ENCODE data around the gene CLDN16. TPM values are rescaled to one million over a fixed set of nuclear protein-coding genes. Genes with fewer than 3 reads are reported as not detected.

The CLDN16 gene
- total RNA-seq, 4 donors from 2014 or later = 0.27 to 3.3 (median 0.47) TPM

DNA sequence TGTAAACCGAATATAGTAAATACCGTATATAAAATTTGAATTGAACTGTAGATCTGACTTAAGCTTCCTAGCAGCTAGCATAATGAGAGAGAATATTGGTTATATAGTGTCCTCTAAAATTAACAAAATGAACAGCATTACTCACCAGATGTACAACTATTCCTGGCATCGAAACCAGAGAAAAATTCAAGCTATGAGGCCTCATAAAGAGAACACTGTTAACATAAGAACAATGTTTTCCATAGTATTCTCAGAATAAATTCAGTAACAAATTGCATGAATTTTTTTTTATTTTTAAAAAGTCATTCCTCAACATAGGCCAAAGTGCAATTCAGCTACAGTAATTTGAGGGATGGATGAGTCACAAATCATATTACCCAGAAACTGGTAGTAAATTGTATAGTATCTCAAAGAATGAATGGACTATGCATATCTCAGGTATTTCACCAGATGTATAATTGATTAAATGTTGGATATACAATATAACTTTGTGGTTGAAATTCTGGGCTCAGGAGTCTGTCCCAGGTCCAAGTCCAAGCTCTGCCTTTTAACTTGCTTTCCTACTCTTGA, 56.7 kb downstream of the CLDN16 start:
- Histone ChIP-seq H3K36me3 (no peaks in the 10 kb centered on the region), H3K27ac (no peak overlapping the region), H3K4me3 (replicated peaks in 1 of 3) (no peak overlapping the region), H3K4me1 (no peaks in the 10 kb centered on the region), H3K9me3 (no peaks in the 10 kb centered on the region), H3K27me3 (no peaks in the 10 kb centered on the region)
- WGBS, 2 donors = 92 to 95% methylated on average over 3 of the region's 3 CpGs
- TF ChIP-seq POLR2A (IDR thresholded peaks at IDR 0.05) (no peak), CTCF (IDR thresholded peaks at IDR 0.05) (no peak)
- no peak for DNase-seq
- intact Hi-C loops (cut with DNase I) = no loop called here

- intact Hi-C loops (cut with DNase I) = no loop called here
- Histone ChIP-seq H3K36me3 (no peaks in the 10 kb centered on the region), H3K27ac (no peak overlapping the region), H3K9me3 (no peaks in the 10 kb centered on the region), H3K27me3 (no peaks in the 10 kb centered on the region), H3K4me1 (no peaks in the 10 kb centered on the region), H3K4me3 (replicated peaks in 1 of 3) (no peak overlapping the region)
- no peak for DNase-seq
- TF ChIP-seq POLR2A (IDR thresholded peaks at IDR 0.05) = no peak
- TF ChIP-seq CTCF (IDR thresholded peaks at IDR 0.05) = no peak
- 51 to 54% methylated on average over 6 of the region's 6 CpGs for WGBS, 2 donors
These were observed 58.8 kb downstream of the CLDN16 start for GRCh38 chr3:190446573-190447279.

DNA sequence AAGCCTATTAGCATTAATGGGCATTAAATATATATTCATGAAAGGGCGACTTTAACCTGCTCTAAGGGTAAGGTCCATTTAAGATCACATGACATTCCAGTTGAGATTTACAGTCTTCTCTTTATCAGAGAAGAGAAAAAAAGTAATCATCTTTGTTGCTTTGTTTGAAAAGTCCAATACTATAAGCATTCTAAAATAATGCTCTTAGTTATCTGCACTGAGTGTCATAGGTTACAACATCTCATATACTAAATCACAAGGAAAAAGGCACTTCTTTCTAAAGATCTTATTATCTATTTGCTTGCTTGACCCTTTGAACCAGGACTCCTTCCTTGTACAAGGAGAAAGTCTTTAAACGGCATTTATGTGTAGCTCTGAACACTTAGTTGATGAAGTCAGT, 60.3 kb downstream of the CLDN16 start:
- H3K4me1 ChIP-seq = no peaks in the 10 kb centered on the region
- no peaks in the 10 kb centered on the region for H3K9me3 ChIP-seq
- no peak overlapping the region for H3K4me3 ChIP-seq (replicated peaks in 1 of 3)
- no peaks in the 10 kb centered on the region for H3K27me3 ChIP-seq
- WGBS, 2 donors = 81 to 85% methylated on average over 2 of the region's 2 CpGs
- no peaks in the 10 kb centered on the region for H3K36me3 ChIP-seq
- no peak overlapping the region for H3K27ac ChIP-seq
- no peak for DNase-seq
- intact Hi-C loops (cut with DNase I) = no loop called here
- TF ChIP-seq CTCF (IDR thresholded peaks at IDR 0.05) (no peak), POLR2A (IDR thresholded peaks at IDR 0.05) (no peak)

DNA sequence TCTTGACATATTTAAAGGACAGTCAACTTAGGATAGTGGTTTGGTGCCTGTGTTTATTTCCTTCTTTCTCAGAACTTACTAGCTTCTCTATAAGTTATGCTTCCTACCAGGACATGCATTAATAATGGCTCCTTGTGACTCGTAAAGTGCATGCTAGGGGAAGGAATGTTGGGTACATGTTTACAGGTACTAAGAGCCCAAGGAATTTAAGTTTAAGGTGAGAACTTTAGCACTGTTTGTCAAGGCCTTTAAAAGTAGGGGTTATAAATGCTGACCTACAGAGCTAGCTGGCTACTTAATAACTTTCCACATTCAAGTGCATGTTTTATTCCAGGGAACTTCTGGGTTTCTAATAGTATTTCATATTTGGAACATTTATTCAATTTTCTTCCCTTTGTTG, 61.8 kb downstream of the CLDN16 start, which contains the start of gene TMEM207:
Gene TMEM207, minus strand, starts transcription at position 101 of the 400 bp plus-strand sequence. Its CDS starts 92 bp downstream, at position 9.
- intact Hi-C loops (cut with DNase I) = no loop called here
- H3K36me3 ChIP-seq = no peaks in the 10 kb centered on the region
- WGBS, 2 donors = 86 to 89% methylated on average over 1 of the region's 1 CpG
- no peaks in the 10 kb centered on the region for H3K9me3 ChIP-seq
- DNase-seq = no peak
- no peak within 1 kb of the TSS for H3K4me3 ChIP-seq (replicated peaks in 1 of 3)
- no peaks in the 10 kb centered on the region for H3K4me1 ChIP-seq
- no peak within 1 kb of the TSS for H3K27ac ChIP-seq
- H3K27me3 ChIP-seq = no peaks in the 10 kb centered on the region
- TF ChIP-seq POLR2A (IDR thresholded peaks at IDR 0.05) (no peak), CTCF (IDR thresholded peaks at IDR 0.05) (no peak)

DNA sequence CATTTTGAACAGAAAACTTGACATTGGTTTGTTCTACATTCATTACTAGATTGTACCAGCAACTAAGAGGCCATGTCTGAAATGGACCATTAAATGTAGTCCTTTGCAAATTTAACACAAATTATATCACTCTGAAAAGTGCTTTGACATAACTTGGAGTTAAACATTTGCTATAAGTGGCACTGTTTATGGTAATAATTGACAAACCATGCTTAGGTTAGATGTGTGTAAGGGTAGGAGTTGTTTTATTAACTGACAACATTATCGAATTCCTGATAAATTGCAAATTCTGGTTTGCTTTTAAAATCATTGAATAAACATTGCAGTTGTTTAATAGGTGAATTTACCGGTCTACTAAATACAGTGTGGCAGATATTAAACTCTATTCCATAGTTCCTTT, 67.9 kb downstream of the CLDN16 start:
- intact Hi-C loops (cut with DNase I) = no loop called here
- TF ChIP-seq POLR2A (IDR thresholded peaks at IDR 0.05) (no peak), CTCF (IDR thresholded peaks at IDR 0.05) (no peak)
- DNase-seq = no peak
- no peak overlapping the region for H3K27ac ChIP-seq
- no peaks in the 10 kb centered on the region for H3K27me3 ChIP-seq
- no peaks in the 10 kb centered on the region for H3K9me3 ChIP-seq
- no peaks in the 10 kb centered on the region for H3K4me1 ChIP-seq
- 93 to 95% methylated on average over 2 of the region's 2 CpGs for WGBS, 2 donors
- no peak overlapping the region for H3K4me3 ChIP-seq (replicated peaks in 1 of 3)
- H3K36me3 ChIP-seq = no peaks in the 10 kb centered on the region
